Erythroblast (primary cell): ENCODE data around the gene TXLNG.

ENCODE experiments used
- GATA1 ChIP-seq: IDR thresholded peaks from 2 replicates; pipeline ENCODE4 v1.6.1; 2011; ENCODE audit warnings: low read depth, mild to moderate bottlenecking, control low read depth, low read length, moderate library complexity
- POLR2A ChIP-seq: IDR thresholded peaks from 2 replicates; pipeline ENCODE4 v1.6.1; 2011; ENCODE audit warnings: mild to moderate bottlenecking, low read length

DNA sequence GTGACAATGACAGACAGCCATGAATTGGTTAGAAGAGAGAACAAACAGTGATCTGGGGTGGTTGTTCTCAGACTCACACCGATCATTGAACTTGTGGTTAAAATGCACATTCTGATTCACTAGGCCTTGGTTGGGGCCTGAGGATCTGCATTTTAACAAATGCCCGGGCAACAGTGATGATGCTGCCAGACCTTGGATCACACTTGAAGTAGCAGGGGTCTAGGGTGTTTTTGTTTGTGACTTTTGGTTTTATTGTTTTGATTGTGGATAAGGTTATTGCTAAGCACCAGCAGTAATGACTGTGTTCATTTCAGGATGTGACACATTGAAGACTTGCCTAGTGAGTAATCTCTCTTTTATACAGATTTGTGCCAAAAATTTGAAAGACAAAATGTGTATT is 36.5 kb downstream of the TXLNG start:
- no peak for TF ChIP-seq POLR2A
- TF ChIP-seq GATA1, result no peak
